Measurements from ENCODE around the gene RPL37.

- TF ChIP-seq POLR2A (IDR thresholded peaks at IDR 0.05): no peak
- TF ChIP-seq CTCF (IDR thresholded peaks at IDR 0.05): no peak
Observed at GRCh38 chr5:40853632-40854192, 18.7 kb upstream of the RPL37 start.
